ENCODE data around the gene KLHDC8B.
A peak's percentile ranks its signal among the peaks of the same experiment; 100 is the strongest.

The KLHDC8B gene

DNA sequence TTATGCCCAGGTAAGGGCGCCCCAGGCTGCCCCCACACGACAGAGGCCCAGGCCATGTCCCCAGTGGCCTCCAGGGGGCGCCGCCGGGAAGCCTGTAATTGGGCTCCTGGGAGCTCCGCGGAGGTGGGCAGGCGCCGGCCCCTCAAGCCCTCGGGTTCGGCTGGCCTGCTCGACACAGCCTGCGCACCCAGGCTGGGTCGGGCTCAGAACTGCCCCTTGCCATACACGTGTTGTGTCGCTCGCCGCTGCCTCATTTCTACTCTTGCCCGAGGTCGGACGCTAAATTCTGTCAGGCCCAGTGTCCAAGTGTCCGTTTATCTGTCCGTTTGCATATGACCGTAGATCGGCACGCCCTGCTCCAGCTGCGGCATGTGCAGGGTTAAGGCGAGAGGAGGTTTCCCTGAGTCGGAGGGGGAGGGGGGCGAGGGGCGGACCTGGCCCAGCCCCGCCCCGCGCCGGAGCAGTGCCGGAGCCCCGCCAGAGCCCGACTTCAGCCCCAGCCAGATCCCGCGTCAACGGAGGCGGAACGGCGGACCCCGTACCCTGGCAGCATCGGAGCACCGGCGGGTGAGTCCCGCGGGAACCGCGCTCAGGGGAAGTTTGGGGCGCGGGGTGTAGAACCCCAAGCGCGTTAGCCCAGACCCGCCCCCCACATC lies at the start of gene KLHDC8B:
Gene KLHDC8B, plus strand, starts transcription at position 480 of the 656 bp plus-strand sequence. CDS start 1,172 bp downstream, outside the sequence.
- H3K4me3 ChIP-seq = peak within 1 kb of the TSS; percentile 58 to 77 (median 65)
- H3K27ac ChIP-seq = peak within 1 kb of the TSS; percentile 19 to 87 (median 82)

- Histone ChIP-seq H3K27ac (peak overlapping the region in 1 of 21 experiments; percentile 96), H3K4me3 (no peak overlapping the region)
These were observed 49.4 kb upstream of the KLHDC8B start for GRCh38 chr3:49122022-49122421.

GRCh38 chr3:49122451-49122850 lies 48.9 kb upstream of the KLHDC8B start:
- Histone ChIP-seq H3K27ac (no peak overlapping the region), H3K4me3 (no peak overlapping the region)

GRCh38 chr3:49122886-49123545 lies 48.4 kb upstream of the KLHDC8B start:
- no peak overlapping the region for H3K4me3 ChIP-seq

GRCh38 chr3:49123687-49124086 lies 47.7 kb upstream of the KLHDC8B start:
- no peak overlapping the region for H3K4me3 ChIP-seq
- no peak overlapping the region for H3K27ac ChIP-seq

More at GRCh38 chr3:49122886-49123545, 48.4 kb upstream of the KLHDC8B start:
- no peak overlapping the region for H3K27ac ChIP-seq

GRCh38 chr3:49124203-49124602 lies 47.2 kb upstream of the KLHDC8B start:
- Histone ChIP-seq H3K27ac (no peak overlapping the region), H3K4me3 (no peak overlapping the region)

GRCh38 chr3:49124991-49125670 lies 46.3 kb upstream of the KLHDC8B start:
- no peak overlapping the region for H3K27ac ChIP-seq

GRCh38 chr3:49131040-49131439 lies 40.4 kb upstream of the KLHDC8B start:
- no peak overlapping the region for H3K4me3 ChIP-seq
- H3K27ac ChIP-seq = peak overlapping the region in 2 of 21 experiments; percentile 81 to 86

More at GRCh38 chr3:49124991-49125670, 46.3 kb upstream of the KLHDC8B start:
- no peak overlapping the region for H3K4me3 ChIP-seq

- H3K27ac ChIP-seq = peak overlapping the region in 14 of 21 experiments; percentile 12 to 92 (median 82)
- peak overlapping the region in 5 of 7 experiments; percentile 43 to 64 (median 58) for H3K4me3 ChIP-seq
These were observed 39.8 kb upstream of the KLHDC8B start for GRCh38 chr3:49131576-49131975.

DNA sequence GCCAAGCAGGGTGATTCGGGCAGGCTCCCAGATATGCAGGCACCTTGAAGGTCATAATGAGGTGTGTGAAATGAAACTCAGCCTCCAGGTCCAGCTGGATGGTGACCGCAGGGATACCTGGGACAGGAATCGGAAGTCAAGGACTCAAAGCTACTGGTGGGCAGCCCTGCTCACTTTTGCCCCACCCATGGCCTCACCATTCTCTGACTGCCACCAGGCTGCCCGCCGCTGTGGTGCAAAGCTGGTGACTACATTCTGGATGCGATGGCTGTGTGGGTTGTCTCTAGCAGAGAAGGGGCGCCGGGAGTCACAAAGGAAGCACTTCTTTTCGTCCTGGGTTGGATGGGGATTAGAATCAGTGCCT lies 39.3 kb upstream of the KLHDC8B start:
- peak overlapping the region in 20 of 21 experiments; percentile 52 to 92 (median 84) for H3K27ac ChIP-seq

DNA sequence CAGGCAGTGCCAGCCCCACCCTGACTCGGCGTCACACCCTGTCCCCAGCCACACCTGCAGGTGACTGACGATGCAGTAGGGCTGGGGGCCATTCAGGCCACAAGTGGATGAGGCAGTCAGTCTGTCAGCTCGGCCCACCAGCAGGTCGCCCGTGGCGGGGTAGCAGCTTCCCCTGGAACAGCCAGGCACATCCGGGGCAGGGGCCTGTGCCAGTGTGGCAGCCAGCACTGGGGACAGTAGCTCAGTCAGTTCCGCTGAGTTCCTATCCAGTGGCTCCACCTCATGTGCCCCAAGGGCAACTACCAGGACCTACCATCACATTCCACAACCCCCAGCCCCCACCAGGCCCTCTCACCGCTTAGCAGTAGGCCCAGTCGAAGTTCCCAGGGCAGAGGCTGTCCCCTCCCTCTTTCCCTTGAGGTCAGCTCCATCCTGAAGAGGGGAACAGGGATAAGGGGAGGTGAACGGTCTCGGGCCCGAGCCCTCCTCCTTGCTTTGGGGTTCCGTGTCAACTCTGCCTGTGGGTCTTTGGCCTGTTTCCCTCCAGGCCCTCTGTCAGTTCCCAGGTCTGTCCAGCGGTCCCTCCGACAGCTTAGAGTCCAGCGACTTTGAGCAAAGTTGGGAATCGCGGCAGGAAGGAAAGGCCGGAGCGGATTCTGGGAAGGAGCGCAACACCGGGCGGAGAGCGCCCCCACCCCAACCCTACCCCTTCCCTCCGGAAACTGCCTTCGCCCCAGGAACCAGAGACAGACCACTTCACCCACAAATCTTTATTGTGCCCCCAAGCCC lies 38.8 kb upstream of the KLHDC8B start, which contains the start of gene LAMB2:
Gene LAMB2, minus strand, starts transcription at position 614 of the 789 bp plus-strand sequence. Its CDS starts 183 bp downstream, at position 431.
- Histone ChIP-seq H3K4me3 (peak within 1 kb of the TSS; percentile 43 to 64 (median 58)), H3K27ac (peak within 1 kb of the TSS; percentile 20 to 92 (median 84))

More for the DNA sequence above, 39.3 kb upstream of the KLHDC8B start:
- H3K4me3 ChIP-seq = peak overlapping the region; percentile 43 to 64 (median 58)

- Histone ChIP-seq H3K27ac (peak overlapping the region; percentile 20 to 92 (median 84)), H3K4me3 (peak overlapping the region; percentile 43 to 64 (median 58))
These were observed 38.0 kb upstream of the KLHDC8B start for GRCh38 chr3:49133226-49133951.

GRCh38 chr3:49134471-49135265 lies 36.7 kb upstream of the KLHDC8B start:
- Histone ChIP-seq H3K27ac (peak overlapping the region in 4 of 21 experiments; percentile 80 to 90 (median 82)), H3K4me3 (no peak overlapping the region)

DNA sequence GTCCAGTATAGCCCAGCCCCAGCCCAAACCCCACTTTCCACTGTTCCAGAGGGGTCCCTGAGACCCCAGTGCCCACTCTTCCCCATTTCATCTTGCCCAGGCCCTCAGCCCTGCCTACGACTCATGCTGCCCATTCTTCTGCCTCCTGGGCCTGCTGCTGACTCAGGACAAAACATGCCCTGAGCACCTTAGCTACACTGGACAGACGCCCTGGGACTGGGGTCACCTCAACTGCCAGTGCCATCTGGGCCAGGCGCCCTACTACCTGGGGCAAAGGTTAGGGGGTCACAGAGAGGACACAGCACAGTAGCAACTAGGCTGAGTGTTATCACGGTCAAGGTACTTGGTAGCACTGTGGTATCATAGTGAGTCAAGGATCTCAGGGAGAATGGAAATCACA lies 35.9 kb upstream of the KLHDC8B start:
- Histone ChIP-seq H3K4me3 (no peak overlapping the region), H3K27ac (no peak overlapping the region)

DNA sequence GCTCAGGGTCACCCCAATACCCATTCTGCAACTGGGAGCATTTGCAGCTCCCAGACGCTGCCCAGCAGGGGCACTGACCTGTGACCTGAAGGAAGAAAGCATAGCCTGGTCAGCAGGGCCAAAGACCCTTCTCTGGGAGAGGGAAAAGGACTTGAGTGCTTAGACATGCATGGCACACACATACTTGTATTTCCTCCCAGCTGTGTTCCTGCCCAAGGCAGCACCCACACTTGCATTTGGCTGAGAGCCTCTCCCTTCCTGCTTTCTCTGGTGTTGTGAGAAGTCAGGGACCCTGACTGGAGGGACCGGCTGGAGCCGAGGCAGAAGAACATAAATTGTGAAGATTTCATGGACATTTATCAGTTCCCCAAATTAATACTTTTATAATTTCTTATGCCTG lies 31.3 kb upstream of the KLHDC8B start:
- H3K4me3 ChIP-seq = no peak overlapping the region
- no peak overlapping the region for H3K27ac ChIP-seq

GRCh38 chr3:49148159-49148558 lies 23.2 kb upstream of the KLHDC8B start:
- Histone ChIP-seq H3K27ac (no peak overlapping the region), H3K4me3 (no peak overlapping the region)

- H3K27ac ChIP-seq = no peak overlapping the region
These were observed 19.8 kb upstream of the KLHDC8B start for GRCh38 chr3:49151610-49152009.

DNA sequence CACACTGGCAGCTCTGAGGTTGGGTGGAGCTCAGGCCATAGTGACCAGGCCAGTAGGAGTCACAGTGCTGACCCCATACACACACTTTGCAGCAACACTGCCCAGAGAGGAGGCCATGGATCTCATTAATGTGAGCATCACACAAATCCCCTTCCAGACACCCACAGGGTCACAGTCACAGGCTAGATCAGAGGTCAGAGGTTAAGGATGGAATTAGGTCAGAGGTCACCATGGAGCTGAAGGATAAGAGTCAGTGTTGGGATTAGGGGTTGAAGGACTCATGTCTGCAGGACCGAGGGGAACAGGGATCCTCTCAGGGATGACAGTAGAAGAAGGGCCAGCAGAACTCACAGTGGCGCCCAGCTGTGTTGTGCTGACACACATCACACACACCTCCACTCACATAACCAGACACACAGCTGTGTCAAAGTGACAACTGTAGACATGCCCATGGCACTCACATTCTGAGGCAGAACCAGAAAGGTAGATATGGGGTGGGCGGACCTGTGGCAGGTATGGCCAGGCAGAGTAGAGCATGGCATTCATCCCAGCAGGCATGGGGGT lies 18.0 kb upstream of the KLHDC8B start:
- no peak overlapping the region for H3K4me3 ChIP-seq
- H3K27ac ChIP-seq = no peak overlapping the region

More at GRCh38 chr3:49151610-49152009, 19.8 kb upstream of the KLHDC8B start:
- H3K4me3 ChIP-seq = no peak overlapping the region

All from skin epidermis (tissue), 12 donors.